ENCODE measurements around the gene VPS39. TPM values are rescaled to one million over a fixed set of nuclear protein-coding genes. Genes with fewer than 3 reads are reported as not detected.

VPS39 gene
- total RNA-seq, 1 donor from 2014 or later = 96.7 TPM

GRCh38 chr15:42129364-42129763, 78.7 kb downstream of the VPS39 start:
- no peak for DNase-seq (ENCODE audit: low spot score)

- no peak for DNase-seq (ENCODE audit: low spot score)
Observed at GRCh38 chr15:42128476-42128875, 79.6 kb downstream of the VPS39 start.

- DNase-seq (ENCODE audit: low spot score) = no peak
Observed at GRCh38 chr15:42123546-42123945, 84.6 kb downstream of the VPS39 start.

GRCh38 chr15:42121682-42122081, 86.4 kb downstream of the VPS39 start:
- no peak for DNase-seq (ENCODE audit: low spot score)

GRCh38 chr15:42121021-42121420, 87.1 kb downstream of the VPS39 start:
- no peak for DNase-seq (ENCODE audit: low spot score)

- no peak for DNase-seq (ENCODE audit: low spot score)
Observed at GRCh38 chr15:42120285-42120684, 87.8 kb downstream of the VPS39 start.

- DNase-seq (ENCODE audit: low spot score) = no peak
Observed at GRCh38 chr15:42119446-42119760, 88.7 kb downstream of the VPS39 start.

- no peak for DNase-seq (ENCODE audit: low spot score)
Observed at GRCh38 chr15:42118650-42119445, 89.3 kb downstream of the VPS39 start.

- no peak for DNase-seq (ENCODE audit: low spot score)
Observed at GRCh38 chr15:42111924-42112323, 96.2 kb downstream of the VPS39 start.

GRCh38 chr15:42110367-42110766, 97.7 kb downstream of the VPS39 start:
- no peak for DNase-seq (ENCODE audit: low spot score)

- no peak for DNase-seq (ENCODE audit: low spot score)
Observed at GRCh38 chr15:42108806-42109205, 99.3 kb downstream of the VPS39 start.

Other genes starting within 250 kb of the VPS39 start
- 64.1 TPM for gene EHD4, start 235.7 kb downstream of the VPS39 start, total RNA-seq
- 0.34 TPM for gene PLA2G4E, start 187.3 kb downstream of the VPS39 start, total RNA-seq
- 0.13 TPM for gene PLA2G4D, start 113.7 kb downstream of the VPS39 start, total RNA-seq
- gene PLA2G4F, start 51.7 kb downstream of the VPS39 start, total RNA-seq = 47.8 TPM
- gene GANC, start 64.9 kb upstream of the VPS39 start, total RNA-seq = 47.0 TPM
- 87.4 TPM for gene TMEM87A, start 65.1 kb upstream of the VPS39 start, total RNA-seq
- 18.9 TPM for gene CAPN3, start 151.2 kb upstream of the VPS39 start, total RNA-seq